HUES6 (cell line): Measurements from ENCODE around the gene GSPT1.
"Not testable (repeated sequence)": the region's sequence is repeated elsewhere in the genome, so short reads cannot be mapped to it uniquely, and the experiment has no call there.

Experiments used
- H3K27ac ChIP-seq: 2 replicates; pipeline ENCODE4 v1.7.0; 2013; ENCODE audit warnings: low read depth, mild to moderate bottlenecking, low read length, inconsistent platforms
- H3K27me3 ChIP-seq: 2 replicates; pipeline ENCODE4 v1.6.1; 2013; ENCODE audit warnings: low read length; ENCODE audit not compliant: control insufficient read depth, insufficient read depth
- H3K36me3 ChIP-seq: 2 replicates; pipeline ENCODE4 v1.6.1; 2013; ENCODE audit warnings: low read length; ENCODE audit not compliant: control insufficient read depth, insufficient read depth
- H3K4me1 ChIP-seq: 2 replicates; pipeline ENCODE4 v1.6.1; 2013; ENCODE audit warnings: low read length; ENCODE audit not compliant: control insufficient read depth, insufficient read depth
- H3K4me3 ChIP-seq: 2 replicates; pipeline ENCODE4 v1.5.1; 2013; ENCODE audit warnings: low read depth, low read length
- H3K9ac ChIP-seq: one replicate; pipeline ENCODE4 v1.6.1; 2013; ENCODE audit warnings: mild to moderate bottlenecking, low read length
- H3K9me3 ChIP-seq: 2 replicates; pipeline ENCODE4 v1.6.1; 2013; ENCODE audit warnings: low read depth, low read length; ENCODE audit not compliant: control insufficient read depth, insufficient read depth

Gene GSPT1

DNA sequence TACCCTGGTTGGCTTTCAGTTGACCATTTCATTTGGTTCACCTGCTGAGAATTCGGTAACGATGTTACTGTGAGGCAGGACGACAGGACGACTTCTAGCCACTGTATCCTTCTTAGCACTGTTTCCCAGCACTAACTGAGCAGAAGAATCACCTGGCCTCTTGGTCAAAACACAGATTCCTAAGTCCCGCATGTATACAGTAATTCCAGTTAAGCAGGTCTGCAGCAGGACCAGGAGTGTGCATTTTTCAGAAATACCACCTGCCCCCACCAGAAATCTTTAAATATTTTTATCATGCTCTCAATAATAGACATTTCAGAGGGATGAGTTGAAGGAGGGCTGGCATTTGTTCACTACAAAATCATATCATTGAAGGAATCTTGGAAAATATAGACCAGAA, 87.1 kb downstream of the GSPT1 start:
- Histone ChIP-seq H3K4me1 (no peaks in the 10 kb centered on the region), H3K27me3 (no peaks in the 10 kb centered on the region), H3K4me3 (no peak overlapping the region), H3K9me3 (no peaks in the 10 kb centered on the region), H3K36me3 (no peaks in the 10 kb centered on the region), H3K9ac (no peak overlapping the region), H3K27ac (no peak overlapping the region)

DNA sequence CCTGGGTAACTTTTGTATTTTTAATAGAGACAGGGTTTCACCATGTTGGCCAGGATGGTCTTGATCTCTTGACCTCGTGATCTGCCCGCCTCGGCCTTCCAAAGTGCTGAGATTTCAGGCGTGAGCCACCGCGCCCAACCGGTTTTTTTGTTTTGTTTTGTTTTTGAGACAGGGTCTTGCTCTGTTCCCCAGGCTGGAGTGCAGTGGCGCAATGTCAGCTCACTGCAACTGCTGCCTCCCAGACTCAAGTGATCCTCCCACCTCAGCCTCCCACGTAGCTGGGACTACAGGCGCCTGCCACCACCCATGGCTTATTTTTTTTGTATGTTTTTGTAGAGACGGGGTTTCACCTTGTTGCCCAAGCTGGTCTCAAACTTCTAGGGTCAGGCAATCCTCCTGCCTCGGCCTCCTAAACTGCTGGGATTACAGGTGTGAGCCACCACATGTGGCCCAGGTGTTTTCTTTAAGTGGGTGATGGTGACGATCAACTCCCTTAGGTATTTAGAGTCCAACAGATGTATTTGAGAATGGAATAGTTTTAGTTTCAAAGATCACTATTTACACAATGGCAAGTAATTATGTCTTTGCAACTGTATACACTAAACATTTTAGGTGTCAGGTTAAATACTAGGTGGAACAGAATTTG, 90.1 kb downstream of the GSPT1 start:
- not testable (repeated sequence) for H3K4me1 ChIP-seq, H3K9me3 ChIP-seq, H3K4me3 ChIP-seq, H3K36me3 ChIP-seq, H3K9ac ChIP-seq, H3K27me3 ChIP-seq, H3K27ac ChIP-seq

- H3K4me3 ChIP-seq = no peak overlapping the region
- H3K9me3 ChIP-seq = no peaks in the 10 kb centered on the region
- no peak overlapping the region for H3K27ac ChIP-seq
- H3K9ac ChIP-seq = no peak overlapping the region
- H3K4me1 ChIP-seq = 0 out of 2 replicates have a peak, but pooled peaks cover 4% of the 10 kb centered on the region
- H3K36me3 ChIP-seq = no peaks in the 10 kb centered on the region
- no peaks in the 10 kb centered on the region for H3K27me3 ChIP-seq
These were observed 91.4 kb downstream of the GSPT1 start for GRCh38 chr16:11824362-11824761.

DNA sequence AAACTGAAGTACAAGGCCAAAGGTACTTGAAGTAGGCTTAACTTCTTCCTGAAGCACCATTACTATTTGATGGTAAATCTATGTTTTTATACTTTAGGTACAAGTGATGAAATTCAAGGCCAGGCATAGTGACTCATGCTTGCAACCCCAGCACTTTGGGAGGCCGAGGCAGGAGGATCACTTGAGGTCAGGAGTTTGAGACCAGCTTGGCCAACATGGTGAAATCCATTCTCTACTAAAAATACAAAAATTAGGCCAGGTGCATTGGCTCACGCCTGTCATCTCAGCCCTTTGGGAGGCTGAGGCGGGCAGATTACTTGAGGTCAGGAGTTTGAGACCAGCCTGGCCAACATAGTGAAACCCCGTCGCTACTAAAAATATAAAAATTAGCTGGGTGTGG, 92.1 kb downstream of the GSPT1 start:
- not testable (repeated sequence) for H3K9me3 ChIP-seq, H3K27ac ChIP-seq, H3K4me3 ChIP-seq

GRCh38 chr16:11819798-11820197, 96.0 kb downstream of the GSPT1 start:
- Histone ChIP-seq H3K9me3 (no peaks in the 10 kb centered on the region), H3K9ac (no peak overlapping the region), H3K27me3 (no peaks in the 10 kb centered on the region), H3K4me1 (0 out of 2 replicates have a peak, but pooled peaks cover 4% of the 10 kb centered on the region), H3K36me3 (no peaks in the 10 kb centered on the region), H3K4me3 (no peak overlapping the region), H3K27ac (no peak overlapping the region)

More for the DNA sequence above, 92.1 kb downstream of the GSPT1 start:
- H3K27me3 ChIP-seq, H3K36me3 ChIP-seq, H3K9ac ChIP-seq, H3K4me1 ChIP-seq: not testable (repeated sequence)

- not testable (repeated sequence) for H3K9me3 ChIP-seq, H3K9ac ChIP-seq, H3K27me3 ChIP-seq
These were observed 96.8 kb downstream of the GSPT1 start for GRCh38 chr16:11818970-11819369.

More at GRCh38 chr16:11818970-11819369, 96.8 kb downstream of the GSPT1 start:
- H3K4me3 ChIP-seq, H3K36me3 ChIP-seq, H3K27ac ChIP-seq, H3K4me1 ChIP-seq: not testable (repeated sequence)
